GM12872 (cell line): ENCODE data around the gene PHF21A.

Experiments used
- CTCF ChIP-seq: IDR thresholded peaks from 3 replicates; pipeline ENCODE4 v1.5.1; 2011; ENCODE audit warnings: low read depth, mild to moderate bottlenecking, low read length, moderate library complexity; ENCODE audit not compliant: insufficient read depth

The PHF21A gene

GRCh38 chr11:45945397-45945999 is 175.8 kb downstream of the PHF21A start:
- TF ChIP-seq CTCF = no peak

DNA sequence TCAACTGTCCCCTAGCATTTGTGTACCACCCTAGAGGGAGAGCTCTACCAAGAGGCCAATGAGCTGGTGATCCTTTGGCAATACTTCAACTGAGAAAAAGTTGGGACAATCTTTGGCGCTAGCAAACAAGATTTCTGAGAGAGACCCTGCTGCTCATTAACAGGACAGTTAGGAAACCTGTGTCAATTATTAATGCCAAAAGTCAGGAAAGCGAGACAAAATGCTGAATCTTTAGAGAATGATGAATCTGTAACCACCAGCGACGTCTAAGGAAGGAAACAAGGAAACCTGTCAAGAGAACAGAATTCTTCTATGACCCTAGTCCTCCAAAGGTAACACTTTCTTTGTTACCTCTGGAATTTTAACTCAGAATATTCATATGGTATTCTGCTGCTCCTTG is 178.9 kb downstream of the PHF21A start:
- TF ChIP-seq CTCF = no peak

- no peak for TF ChIP-seq CTCF
Measured at GRCh38 chr11:45941285-45941684, 180.0 kb downstream of the PHF21A start.

- no peak for TF ChIP-seq CTCF
Measured at GRCh38 chr11:45939836-45940235, 181.4 kb downstream of the PHF21A start.

GRCh38 chr11:45937916-45938315 is 183.3 kb downstream of the PHF21A start:
- no peak for TF ChIP-seq CTCF

DNA sequence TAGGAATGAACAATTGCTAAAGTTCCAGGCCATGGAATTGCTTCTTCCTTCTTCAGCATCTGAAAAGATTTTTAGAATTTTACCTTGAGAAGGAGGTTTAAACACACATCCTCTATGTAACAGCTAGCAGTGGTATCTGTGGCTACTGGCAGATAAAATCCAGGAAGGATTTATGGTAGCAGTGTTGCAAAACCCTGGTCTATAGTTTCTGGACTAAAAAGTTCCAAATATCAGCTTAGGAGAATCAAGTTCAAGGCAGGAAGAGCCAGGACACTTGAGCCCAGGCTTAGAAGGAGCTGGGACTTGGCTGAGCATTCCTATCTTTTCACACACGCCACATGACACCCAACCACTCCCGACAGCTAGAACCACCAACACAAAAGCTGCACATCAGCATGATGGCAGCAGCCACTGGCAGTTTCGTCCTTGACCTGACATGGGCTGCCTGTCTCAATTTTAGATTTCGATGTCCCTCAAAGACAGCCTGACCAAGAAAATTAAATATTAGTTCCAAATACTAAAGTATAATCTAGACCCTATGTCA is 184.7 kb downstream of the PHF21A start:
- no peak for TF ChIP-seq CTCF

GRCh38 chr11:45935349-45936064 is 185.7 kb downstream of the PHF21A start:
- TF ChIP-seq CTCF = no peak
